DMS153 treated with DMSO at 0.1 percent for 48 hours (cell line): Measurements from ENCODE around the gene TTC27.

Experiments used
- DNase-seq: peaks from one replicate; lab custom pipeline; 2025; ENCODE audit not compliant: unreplicated experiment; lab: John Stamatoyannopoulos, UW

The TTC27 gene

GRCh38 chr2:32804205-32804604 lies 176.4 kb downstream of the TTC27 start:
- no peak for DNase-seq

- no peak for DNase-seq
Measured at GRCh38 chr2:32805104-32806095, 177.6 kb downstream of the TTC27 start.

GRCh38 chr2:32806857-32807256 lies 179.0 kb downstream of the TTC27 start:
- DNase-seq, result no peak

GRCh38 chr2:32807662-32808061 lies 179.8 kb downstream of the TTC27 start:
- DNase-seq, result no peak

- no peak for DNase-seq
Measured at GRCh38 chr2:32810909-32811495, 183.2 kb downstream of the TTC27 start.

GRCh38 chr2:32811696-32812095 lies 183.8 kb downstream of the TTC27 start:
- DNase-seq, result no peak

- no peak for DNase-seq
Measured at GRCh38 chr2:32812316-32812715, 184.5 kb downstream of the TTC27 start.

GRCh38 chr2:32820088-32820487 lies 192.2 kb downstream of the TTC27 start:
- DNase-seq, result no peak

GRCh38 chr2:32820701-32821100 lies 192.9 kb downstream of the TTC27 start:
- no peak for DNase-seq

GRCh38 chr2:32824070-32824809 lies 196.4 kb downstream of the TTC27 start:
- DNase-seq, result no peak

- no peak for DNase-seq
Measured at GRCh38 chr2:32825291-32825712, 197.5 kb downstream of the TTC27 start.

GRCh38 chr2:32830196-32830595 lies 202.3 kb downstream of the TTC27 start:
- no peak for DNase-seq

- DNase-seq, result no peak
Measured at GRCh38 chr2:32832821-32833220, 205.0 kb downstream of the TTC27 start.

- no peak for DNase-seq
Measured at GRCh38 chr2:32833709-32834108, 205.9 kb downstream of the TTC27 start.

- no peak for DNase-seq
Measured at GRCh38 chr2:32835148-32835547, 207.3 kb downstream of the TTC27 start.

GRCh38 chr2:32836933-32837332 lies 209.1 kb downstream of the TTC27 start:
- DNase-seq, result no peak

GRCh38 chr2:32838418-32838817 lies 210.6 kb downstream of the TTC27 start:
- no peak for DNase-seq

GRCh38 chr2:32838949-32839348 lies 211.1 kb downstream of the TTC27 start:
- DNase-seq, result no peak

GRCh38 chr2:32841931-32842898 lies 214.4 kb downstream of the TTC27 start:
- no peak for DNase-seq

- DNase-seq, result no peak
Measured at GRCh38 chr2:32843699-32844098, 215.8 kb downstream of the TTC27 start.
